GM10266 (cell line): ENCODE measurements around the gene LIPJ.

Experiments
- DNase-seq: peaks from one replicate; pipeline ENCODE4 v3.0.0; 2012; ENCODE audit errors: extremely low spot score
- CTCF ChIP-seq: IDR thresholded peaks from 2 replicates; pipeline ENCODE4 v1.5.1; 2012; ENCODE audit warnings: mild to moderate bottlenecking, low read depth; ENCODE audit not compliant: control insufficient read depth, insufficient read depth; ENCODE audit errors: missing control alignments

LIPJ gene

GRCh38 chr10:88562152-88562551, 24.4 kb upstream of the LIPJ start:
- no peak for DNase-seq
- TF ChIP-seq CTCF: no peak

GRCh38 chr10:88565072-88565471, 21.5 kb upstream of the LIPJ start:
- peak; percentile 39 for TF ChIP-seq CTCF
- peak; percentile 25 for DNase-seq

GRCh38 chr10:88582411-88582805, 4.2 kb upstream of the LIPJ start:
- DNase-seq: no peak
- no peak for TF ChIP-seq CTCF

- peak; percentile 62 for DNase-seq
Observed at GRCh38 chr10:88582806-88583583, 3.6 kb upstream of the LIPJ start, which contains the start of gene RNLS. TSS of gene RNLS (minus strand) at chr10:88583318.

GRCh38 chr10:88583584-88583957, 3.0 kb upstream of the LIPJ start:
- no peak for DNase-seq
- no peak for TF ChIP-seq CTCF

More at GRCh38 chr10:88582806-88583583, 3.6 kb upstream of the LIPJ start, which contains the start of gene RNLS:
- TF ChIP-seq CTCF: peak; percentile 93

GRCh38 chr10:88592381-88592780, 5.8 kb downstream of the LIPJ start:
- TF ChIP-seq CTCF: no peak
- no peak for DNase-seq

GRCh38 chr10:88592906-88593305, 6.3 kb downstream of the LIPJ start:
- TF ChIP-seq CTCF: no peak
- DNase-seq: no peak
